Smooth muscle cell (in vitro differentiated cells): ENCODE data around the gene ADAP1. TPM values are rescaled to one million over a fixed set of nuclear protein-coding genes. Genes with fewer than 3 reads are reported as not detected.

Experiments
- DNase-seq: peaks from one replicate; lab custom pipeline; 2025; ENCODE audit not compliant: unreplicated experiment; lab: John Stamatoyannopoulos, UW
- H2AFZ ChIP-seq: fragments of 200-600 bp; sonication (generic); 2 replicates; pipeline ENCODE4 v1.6.0; 2016; ENCODE audit warnings: antibody characterized with exemption, low read depth, mild to moderate bottlenecking
- H3F3A ChIP-seq: fragments of 200-600 bp; sonication (generic); 2 replicates; pipeline ENCODE4 v1.6.0; 2017; ENCODE audit warnings: antibody characterized with exemption, low read depth
- H3K27ac ChIP-seq: fragments of 200-600 bp; sonication (generic); 2 replicates; pipeline ENCODE4 v1.5.1; 2016; ENCODE audit warnings: low read depth, mild to moderate bottlenecking
- H3K27me3 ChIP-seq: fragments of 200-600 bp; sonication (generic); 2 replicates; pipeline ENCODE4 v1.6.1; 2016; ENCODE audit warnings: low read depth, mild to moderate bottlenecking
- H3K36me3 ChIP-seq: fragments of 200-600 bp; sonication (generic); 2 replicates; pipeline ENCODE4 v1.5.1; 2016; ENCODE audit warnings: low read depth
- H3K4me1 ChIP-seq: fragments of 200-600 bp; sonication (generic); 2 replicates; pipeline ENCODE4 v1.5.1; 2016; ENCODE audit warnings: low read depth
- H3K4me2 ChIP-seq: fragments of 200-600 bp; sonication (generic); 2 replicates; pipeline ENCODE4 v1.6.0; 2016; ENCODE audit warnings: mild to moderate bottlenecking
- H3K4me3 ChIP-seq: fragments of 200-600 bp; sonication (generic); 2 replicates; pipeline ENCODE4 v1.5.1; 2016; ENCODE audit warnings: mild to moderate bottlenecking
- H3K79me2 ChIP-seq: fragments of 200-600 bp; sonication (generic); 2 replicates; pipeline ENCODE4 v1.6.0; 2016; ENCODE audit warnings: low read depth, mild to moderate bottlenecking
- H3K9ac ChIP-seq: fragments of 200-600 bp; sonication (generic); 2 replicates; pipeline ENCODE4 v1.6.0; 2016; ENCODE audit warnings: low read depth
- H3K9me3 ChIP-seq: fragments of 200-600 bp; sonication (generic); replicated peaks from 2 replicates; pipeline ENCODE4 v1.5.1; 2016; ENCODE audit warnings: low read depth
- H4K20me1 ChIP-seq: fragments of 200-600 bp; sonication (generic); 2 replicates; pipeline ENCODE4 v1.6.0; 2016; ENCODE audit warnings: low read depth
- WGBS: methylation state at CpG from one replicate; pipeline ENCODE4 v1.1.7; 2016; ENCODE audit warnings: low lambda C conversion rate; 5-methylcytosine and 5-hydroxymethylcytosine counted together
- polyA plus RNA-seq: library from polyadenylated mRNA; unstranded; fragments of >200 nt; fragmentation: Nextera tagmentation; extraction: Ambion mirVana; gene quantifications from 2 replicates; pipeline ENCODE4 v1.2.1, GENCODE V29; 2016
- total RNA-seq: library from RNA; depleted of rRNA; stranded (reverse); fragments of >200 nt; gene quantifications from 2 replicates; pipeline ENCODE4 v1.2.3, GENCODE V29; 2014
- TF ChIP-seq, protein P1 (sequence below): fragments of 200-600 bp; sonication (generic); IDR thresholded peaks from 2 replicates; pipeline ENCODE4 v1.5.1; 2017; ENCODE audit warnings: borderline replicate concordance, mild to moderate bottlenecking, antibody characterized with exemption; ENCODE audit not compliant: insufficient read depth, poor library complexity, severe bottlenecking

ADAP1 gene
- total and polyA plus RNA-seq, 2 experiments from 2014 or later = 1.3 to 2.0 TPM

DNA sequence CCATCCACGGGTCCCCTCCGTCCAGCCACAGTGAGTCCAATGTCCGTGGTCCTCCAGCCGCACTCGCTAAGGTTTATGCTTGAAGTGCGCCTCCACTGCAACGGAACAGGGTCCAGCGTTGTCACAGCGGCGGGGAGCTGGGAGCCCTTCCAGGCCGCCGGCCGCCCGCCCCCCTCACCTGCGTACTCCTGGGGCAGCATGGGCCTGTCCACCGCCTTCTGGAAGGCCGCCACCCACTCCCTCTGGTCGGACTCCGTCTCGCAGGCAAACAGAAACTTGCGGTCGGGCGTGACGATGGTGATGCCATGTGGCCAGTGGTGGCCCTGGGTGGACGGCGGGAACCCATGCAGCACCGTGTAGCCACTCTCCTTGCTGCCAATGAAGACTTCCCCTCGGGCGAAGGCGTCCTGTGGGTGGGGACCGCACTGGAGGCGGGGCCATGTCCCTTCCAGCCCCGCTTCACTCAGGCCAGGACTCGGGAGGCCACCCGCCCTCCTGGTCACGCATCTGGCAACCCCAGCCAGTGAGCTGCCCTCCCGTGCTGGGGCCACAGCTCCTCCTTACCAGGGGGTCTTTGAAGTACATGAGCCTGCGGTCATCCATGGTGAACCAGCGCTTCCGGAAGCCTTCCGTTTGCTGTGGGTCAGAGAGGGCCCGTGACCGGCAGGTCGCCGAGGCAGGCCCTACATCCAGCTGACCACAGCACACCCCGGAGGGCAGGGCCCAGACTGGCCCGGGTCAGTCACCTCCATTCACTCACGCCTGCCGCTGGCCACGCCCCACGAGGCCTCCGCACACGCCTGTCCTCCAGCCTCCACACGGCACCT is 55.4 kb downstream of the ADAP1 start:
- no peaks in the 10 kb centered on the region for H3K36me3 ChIP-seq
- no peaks in the 10 kb centered on the region for H3K4me1 ChIP-seq
- H3K27ac ChIP-seq = no peak overlapping the region
- H3K4me3 ChIP-seq = no peak overlapping the region
- DNase-seq = no peak
- H2AFZ ChIP-seq = no peak overlapping the region
- 93% methylated on average over 47 of the region's 54 CpGs for WGBS
- H3K9ac ChIP-seq = no peak overlapping the region
- TF ChIP-seq, protein P1, sequence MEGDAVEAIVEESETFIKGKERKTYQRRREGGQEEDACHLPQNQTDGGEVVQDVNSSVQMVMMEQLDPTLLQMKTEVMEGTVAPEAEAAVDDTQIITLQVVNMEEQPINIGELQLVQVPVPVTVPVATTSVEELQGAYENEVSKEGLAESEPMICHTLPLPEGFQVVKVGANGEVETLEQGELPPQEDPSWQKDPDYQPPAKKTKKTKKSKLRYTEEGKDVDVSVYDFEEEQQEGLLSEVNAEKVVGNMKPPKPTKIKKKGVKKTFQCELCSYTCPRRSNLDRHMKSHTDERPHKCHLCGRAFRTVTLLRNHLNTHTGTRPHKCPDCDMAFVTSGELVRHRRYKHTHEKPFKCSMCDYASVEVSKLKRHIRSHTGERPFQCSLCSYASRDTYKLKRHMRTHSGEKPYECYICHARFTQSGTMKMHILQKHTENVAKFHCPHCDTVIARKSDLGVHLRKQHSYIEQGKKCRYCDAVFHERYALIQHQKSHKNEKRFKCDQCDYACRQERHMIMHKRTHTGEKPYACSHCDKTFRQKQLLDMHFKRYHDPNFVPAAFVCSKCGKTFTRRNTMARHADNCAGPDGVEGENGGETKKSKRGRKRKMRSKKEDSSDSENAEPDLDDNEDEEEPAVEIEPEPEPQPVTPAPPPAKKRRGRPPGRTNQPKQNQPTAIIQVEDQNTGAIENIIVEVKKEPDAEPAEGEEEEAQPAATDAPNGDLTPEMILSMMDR = no peak
- no peaks in the 10 kb centered on the region for H3K79me2 ChIP-seq
- no peaks in the 10 kb centered on the region for H3K9me3 ChIP-seq
- no peak overlapping the region for H3K4me2 ChIP-seq
- no peaks in the 10 kb centered on the region for H4K20me1 ChIP-seq
- H3K27me3 ChIP-seq = no peaks in the 10 kb centered on the region
- no peaks in the 10 kb centered on the region for H3F3A ChIP-seq

DNA sequence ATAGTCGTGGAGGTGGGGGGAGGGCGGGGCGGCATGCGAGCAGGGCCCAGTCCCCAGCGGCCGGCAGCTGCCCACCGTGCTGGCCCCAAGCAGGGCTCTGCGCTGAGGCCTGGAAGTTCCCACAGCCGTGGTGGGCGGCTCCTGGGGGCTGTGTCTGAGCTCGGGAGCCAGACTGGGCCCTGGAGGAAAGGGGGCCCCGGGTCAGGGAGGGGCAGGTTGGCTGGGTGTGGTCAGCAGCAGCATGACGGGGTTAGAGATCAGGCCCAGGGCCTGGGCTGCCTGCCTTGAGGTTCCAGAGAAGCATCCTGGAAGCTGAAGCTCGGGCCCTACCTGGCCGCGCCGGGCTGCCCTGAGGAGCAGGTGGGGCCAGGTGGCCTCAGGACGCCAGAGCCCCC is 56.0 kb downstream of the ADAP1 start:
- DNase-seq = no peak

DNA sequence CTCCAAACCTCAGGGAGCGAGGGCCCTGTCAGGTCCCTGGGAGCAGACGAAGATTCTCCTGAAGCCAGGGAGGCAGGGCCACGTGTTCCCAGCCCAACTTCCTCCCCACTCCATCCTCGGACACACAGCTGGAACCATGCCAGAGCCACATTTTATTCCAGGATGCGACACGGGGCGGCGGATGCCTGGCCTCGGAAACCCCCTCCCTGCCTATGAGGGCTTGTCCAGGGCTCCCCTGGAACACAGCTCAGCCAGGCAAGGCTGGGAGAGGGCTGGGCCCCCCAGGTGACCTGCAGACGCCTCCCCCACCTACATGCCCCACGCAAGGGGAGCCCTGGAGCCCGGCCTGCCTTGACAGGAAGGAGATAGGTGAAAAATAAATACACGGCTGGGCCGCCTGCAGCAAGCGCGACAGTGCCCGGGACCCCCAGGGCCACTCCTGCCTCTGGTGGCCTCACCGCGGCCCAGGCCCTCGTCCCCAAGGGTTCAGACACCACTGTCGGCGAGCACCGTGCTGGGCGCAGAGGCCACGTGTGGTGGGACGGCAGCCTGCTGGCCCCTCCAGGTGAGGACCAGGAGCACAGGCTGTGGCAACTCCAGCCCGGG is 56.6 kb downstream of the ADAP1 start:
- Histone ChIP-seq H3K27me3 (no peaks in the 10 kb centered on the region), H3F3A (no peaks in the 10 kb centered on the region), H3K79me2 (no peaks in the 10 kb centered on the region), H3K4me1 (no peaks in the 10 kb centered on the region), H2AFZ (no peak overlapping the region), H3K9ac (no peak overlapping the region), H3K4me3 (no peak overlapping the region), H4K20me1 (no peaks in the 10 kb centered on the region), H3K36me3 (no peaks in the 10 kb centered on the region), H3K27ac (no peak overlapping the region), H3K4me2 (no peak overlapping the region), H3K9me3 (no peaks in the 10 kb centered on the region)
- TF ChIP-seq, protein P1 = no peak
- 86% methylated on average over 27 of the region's 27 CpGs for WGBS
- no peak for DNase-seq

More for the DNA sequence above, 56.0 kb downstream of the ADAP1 start:
- no peak overlapping the region for H3K27ac ChIP-seq
- TF ChIP-seq, protein P1 = no peak
- WGBS = 85% methylated on average over 17 of the region's 18 CpGs
- H3K27me3 ChIP-seq = no peaks in the 10 kb centered on the region
- no peak overlapping the region for H3K9ac ChIP-seq
- H3K36me3 ChIP-seq = no peaks in the 10 kb centered on the region
- no peak overlapping the region for H3K4me3 ChIP-seq
- H3K4me1 ChIP-seq = no peaks in the 10 kb centered on the region
- H3K9me3 ChIP-seq = no peaks in the 10 kb centered on the region
- H4K20me1 ChIP-seq = no peaks in the 10 kb centered on the region
- H3F3A ChIP-seq = no peaks in the 10 kb centered on the region
- H3K4me2 ChIP-seq = no peak overlapping the region
- H3K79me2 ChIP-seq = no peaks in the 10 kb centered on the region
- H2AFZ ChIP-seq = no peak overlapping the region

DNA sequence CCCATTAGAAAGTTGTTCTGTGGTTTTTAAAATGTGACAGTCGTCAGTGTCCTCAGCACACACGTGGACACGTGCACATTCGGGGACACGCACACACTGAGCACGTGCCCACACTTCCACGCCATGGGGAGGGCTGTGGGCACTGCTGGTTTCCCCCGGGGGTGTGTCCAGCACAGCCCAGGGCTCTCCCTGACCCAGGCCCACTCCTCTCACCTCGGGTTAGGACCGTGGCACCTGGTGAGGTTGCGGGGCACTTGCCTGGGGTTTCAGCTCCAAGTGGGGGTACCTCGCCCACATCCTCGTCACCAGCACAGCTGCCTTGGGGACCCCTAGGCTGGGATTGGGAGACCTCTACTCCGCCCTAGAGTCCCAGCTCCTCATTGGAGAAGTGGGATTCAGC is 57.4 kb downstream of the ADAP1 start:
- H3K9ac ChIP-seq = no peak overlapping the region
- no peaks in the 10 kb centered on the region for H3K36me3 ChIP-seq
- no peak overlapping the region for H3K27ac ChIP-seq

More for the DNA sequence above, 57.4 kb downstream of the ADAP1 start:
- no peaks in the 10 kb centered on the region for H3K79me2 ChIP-seq
- no peaks in the 10 kb centered on the region for H4K20me1 ChIP-seq
- no peak overlapping the region for H3K4me2 ChIP-seq
- no peak overlapping the region for H3K4me3 ChIP-seq
- H3F3A ChIP-seq = no peaks in the 10 kb centered on the region
- no peaks in the 10 kb centered on the region for H3K4me1 ChIP-seq
- H3K9me3 ChIP-seq = no peaks in the 10 kb centered on the region
- 93% methylated on average over 14 of the region's 14 CpGs for WGBS
- H3K27me3 ChIP-seq = no peaks in the 10 kb centered on the region
- TF ChIP-seq, protein P1 = no peak
- no peak overlapping the region for H2AFZ ChIP-seq
- no peak for DNase-seq
